K562 (cell line): ENCODE data around the gene KLHDC10. TPM values are rescaled to one million over a fixed set of nuclear protein-coding genes. Genes with fewer than 3 reads are reported as not detected.

Experiments used
- ATAC-seq: fragments of 200-7000 bp; cut with Tn5 transposase; 3 replicates; pipeline ENCODE4 v1.9.1; 2020; ENCODE audit warnings: moderate library complexity
- BruUV-seq: library from RNA; stranded (reverse); fragments of 400-500 nt; replicated peaks from 2 replicates; lab custom pipeline; 2021; lab: Mats Ljungman, UMichigan
- CTCF ChIA-PET: fragments of 300-600 bp; formaldehyde crosslinking; extraction: SDS; loops from one replicate; lab custom pipeline; 2021; ENCODE audit warnings: low intra/inter-chr PET ratio; lab: Yijun Ruan, JAX
- POLR2A ChIA-PET: fragments of 300-600, 350-650 bp; sonication (Branson Sonifier 250); formaldehyde crosslinking; extraction: SDS; loops from one replicate; lab custom pipeline; 2021; ENCODE audit warnings: antibody characterized with exemption, inconsistent platforms; lab: Yijun Ruan, JAX
- DNase-seq, 4 experiments: peaks; one replicate each; pipeline versions ENCODE4 v3.0.0 to v3.0.0-alpha.2; 2011 to 2018; ENCODE audit warnings: low spot score in 3 of 4, mixed read lengths in 3 of 4; ENCODE audit errors: extremely low read depth in 1 of 4
- FAIRE-seq: peaks from 2 replicates; lab custom pipeline; 2011; peaks lifted over from hg19 to GRCh38; lab: Jason Lieb, UNC
- H2AFZ ChIP-seq: 2 replicates; pipeline ENCODE4 v1.6.0; 2011; ENCODE audit warnings: low read depth, low read length, control low read depth, inconsistent platforms
- H3K27ac ChIP-seq: fragments of 200-600 bp; 3 replicates; pipeline ENCODE4 v1.8.0; 2011; ENCODE audit warnings: low read depth, mild to moderate bottlenecking, control low read depth, inconsistent platforms, low read length, moderate library complexity, mixed read lengths; ENCODE audit errors: extremely low read depth
- H3K27me3 ChIP-seq, 2 experiments: fragments of 300-600 bp in 1 of 2; 2 replicates in 1 of 2; 3 replicates in 1 of 2; pipeline versions ENCODE4 v1.6.0 to v1.8.0; 2011; ENCODE audit warnings: inconsistent platforms in 2 of 2, low read length in 2 of 2, mild to moderate bottlenecking in 1 of 2, mixed read lengths in 1 of 2, moderate library complexity in 1 of 2; ENCODE audit not compliant: control insufficient read depth in 2 of 2, insufficient read depth in 2 of 2
- H3K36me3 ChIP-seq: fragments of 300-600 bp; 3 replicates; pipeline ENCODE4 v1.8.0; 2011; ENCODE audit warnings: mild to moderate bottlenecking, low read length, inconsistent platforms; ENCODE audit not compliant: control insufficient read depth, insufficient read depth
- H3K4me1 ChIP-seq, 2 experiments: fragments of 200-600 bp in 1 of 2; replicated peaks in 1 of 2; 2 replicates in 1 of 2; 3 replicates in 1 of 2; pipeline versions ENCODE4 v1.5.1 to v1.8.0; 2011; ENCODE audit warnings: inconsistent platforms in 2 of 2, low read length in 2 of 2, mild to moderate bottlenecking in 1 of 2, mixed read lengths in 1 of 2, moderate library complexity in 1 of 2; ENCODE audit not compliant: control insufficient read depth in 2 of 2, insufficient read depth in 2 of 2
- H3K4me2 ChIP-seq: 2 replicates; pipeline ENCODE4 v1.6.1; 2011; ENCODE audit warnings: low read length, control low read depth, inconsistent platforms, mixed read lengths; ENCODE audit not compliant: insufficient read depth
- H3K4me3 ChIP-seq: fragments of 200-600 bp; sonication (generic), shearing (Covaris generic); 2 replicates; pipeline ENCODE4 v1.5.1; 2016; ENCODE audit warnings: control low read depth, inconsistent platforms
- H3K79me2 ChIP-seq: fragments of 200-600 bp; 3 replicates; pipeline ENCODE4 v1.8.0; 2011; ENCODE audit warnings: low read length, inconsistent platforms; ENCODE audit not compliant: control insufficient read depth, insufficient read depth
- H3K9ac ChIP-seq, 2 experiments: 2 replicates each; pipeline versions ENCODE4 v1.6.0 to v1.6.1; 2011; ENCODE audit warnings: low read depth in 2 of 2, low read length in 2 of 2, control low read depth in 1 of 2, inconsistent platforms in 1 of 2, mild to moderate bottlenecking in 1 of 2, mixed read lengths in 1 of 2; ENCODE audit not compliant: insufficient read depth in 1 of 2
- H3K9me1 ChIP-seq: one replicate; pipeline ENCODE4 v1.6.0; 2011; ENCODE audit warnings: inconsistent platforms, mild to moderate bottlenecking, low read length, moderate library complexity; ENCODE audit not compliant: control insufficient read depth, insufficient read depth
- H3K9me3 ChIP-seq: replicated peaks from 2 replicates; pipeline ENCODE4 v1.5.1; 2011; ENCODE audit warnings: low read depth, low read length, inconsistent platforms; ENCODE audit not compliant: control insufficient read depth, insufficient read depth
- H4K20me1 ChIP-seq: replicated peaks from 2 replicates; pipeline ENCODE4 v1.6.1; 2011; ENCODE audit warnings: low read length, inconsistent platforms, mixed read lengths; ENCODE audit not compliant: control insufficient read depth, insufficient read depth
- FOSL1 ChIP-seq: fragments of 200-800 bp; sonication (Bioruptor generic); conservative IDR thresholded peaks from 2 replicates; pipeline ENCODE4 v1.6.1; 2016; ENCODE audit warnings: missing genetic modification characterization, missing compliant biosample characterization
- POLR2B ChIP-seq: fragments of 450-650 bp; IDR thresholded peaks from 2 replicates; pipeline ENCODE4 v1.6.1; 2018; ENCODE audit warnings: low read depth; ENCODE audit not compliant: partially characterized antibody
- WGBS: fragments of 100-300 bp; shearing (Covaris generic); methylation state at CpG from one replicate; pipeline ENCODE4 v1.1.6; 2016; ENCODE audit warnings: low coverage, mixed read lengths; ENCODE audit not compliant: insufficient coverage; ENCODE audit errors: missing lambda C conversion rate; 5-methylcytosine and 5-hydroxymethylcytosine counted together
- in situ Hi-C: fragments of 300-500 bp; cut with MboI; formaldehyde crosslinking; loops from 4 replicates; pipeline ENCODE4 v1.15.0; 2018; ENCODE audit warnings: inconsistent platforms, mixed read lengths
- intact Hi-C: fragments of 100-400 bp; cut with micrococcal nuclease; formaldehyde crosslinking; loops from 2 replicates; pipeline ENCODE4 v1.14.2; 2022
- polyA plus RNA-seq, 8 experiments: library from polyadenylated mRNA; depleted of rRNA in 4 of 8; stranded (reverse) in 5 of 8; unstranded in 3 of 8; fragments of >200 nt; fragmentation: Nextera tagmentation in 2 of 8; fragmentation: Illumina TruSeq in 1 of 8; extraction: Ambion mirVana in 2 of 8; extraction: Trizol in 1 of 8; gene quantifications; 2 replicates each; pipeline versions ENCODE4 v1.2.1 to v1.2.3, GENCODE V29; 2011 to 2014; ENCODE audit warnings: inconsistent platforms in 1 of 8, missing spikeins in 1 of 8
- total RNA-seq, 7 experiments: library from RNA; depleted of rRNA in 6 of 7; stranded (reverse); fragments of >200 nt in 6 of 7; fragmentation: Illumina TruSeq in 2 of 7; extraction: Trizol in 2 of 7; gene quantifications; 2 replicates each; pipeline versions ENCODE4 v1.2.1 to v1.2.3, GENCODE V29; 2011 to 2021; ENCODE audit warnings: low replicate concordance in 1 of 7
- TF ChIP-seq, protein P1 (sequence below): fragments of 450-650 bp; IDR thresholded peaks from 2 replicates; pipeline ENCODE4 v1.6.1; 2016; ENCODE audit warnings: mild to moderate bottlenecking
- TF ChIP-seq, protein P2 (sequence below), 3 experiments: IDR thresholded peaks in 2 of 3; conservative IDR thresholded peaks in 1 of 3; 2 replicates each; pipeline ENCODE4 v1.5.1; 2011 to 2012; ENCODE audit warnings: low read length in 3 of 3, mild to moderate bottlenecking in 3 of 3, control low read depth in 2 of 3, improper control_type of control experiment in 1 of 3, inconsistent platforms in 1 of 3, low read depth in 1 of 3, mixed read lengths in 1 of 3, moderate library complexity in 1 of 3; ENCODE audit not compliant: insufficient read depth in 2 of 3
- TF ChIP-seq, protein P3 (sequence below): sonication (generic); formaldehyde crosslinking; IDR thresholded peaks from 2 replicates; pipeline ENCODE4 v1.8.1; 2023; ENCODE audit warnings: mild to moderate bottlenecking, missing genetic modification reagents

Gene KLHDC10
- total and polyA plus RNA-seq, 9 of the 15 experiments (the other 6 are each of a cell fraction or from before 2014, with no cell fraction given), result 9.8 to 80.5 (median 31.4) TPM

DNA sequence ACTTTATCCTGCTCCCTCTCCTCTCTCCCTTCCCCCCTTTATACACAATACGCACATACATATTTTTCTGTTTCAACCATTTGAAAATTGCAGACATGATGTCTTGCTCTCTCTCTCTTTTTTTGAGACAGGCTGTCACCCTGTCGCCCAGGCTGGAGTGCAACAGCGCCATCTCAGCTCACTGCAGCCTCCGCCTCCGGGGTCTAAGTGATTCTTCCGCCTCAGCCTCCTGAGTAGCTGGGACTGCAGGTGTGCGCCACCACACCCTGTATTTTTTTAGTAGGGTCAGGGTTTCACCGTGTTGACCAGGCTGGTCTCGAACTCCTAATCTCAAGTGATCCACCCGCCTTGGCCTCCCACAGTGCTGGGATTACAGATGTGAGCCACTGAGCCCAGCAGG is 38.5 kb downstream of the KLHDC10 start:
- Histone ChIP-seq H3K36me3 (peaks cover 5% of the 10 kb centered on the region; the same call in 2 of the 3 replicates), H3K4me2 (no peak overlapping the region), H3K4me3 (no peak overlapping the region), H3K27ac (no peak overlapping the region), H3K79me2 (peaks cover 5% of the 10 kb centered on the region; the same call in 1 of the 3 replicates), H3K27me3 (no peaks in the 10 kb centered on the region; a peak in 1 of 5 replicates), H4K20me1 (no peaks in the 10 kb centered on the region), H3K9ac (no peak overlapping the region), H3K9me3 (no peaks in the 10 kb centered on the region), H3K9me1 (no peaks in the 10 kb centered on the region), H2AFZ (no peak overlapping the region), H3K4me1 (no peaks in the 10 kb centered on the region)
- DNase-seq, result no peak
- no TSS peak for BruUV-seq
- in situ Hi-C loops (no loop called here), intact Hi-C loops (no loop called here)
- 95% methylated on average over 10 of the region's 10 CpGs for WGBS
- no peak for FAIRE-seq
- peak; percentile 19; the same call in 1 of the 3 replicates for ATAC-seq
- CTCF ChIA-PET, result no interaction called here
- POLR2A ChIA-PET, result no interaction called here
- TF ChIP-seq FOSL1 (tag), result no peak
- TF ChIP-seq, protein P1, sequence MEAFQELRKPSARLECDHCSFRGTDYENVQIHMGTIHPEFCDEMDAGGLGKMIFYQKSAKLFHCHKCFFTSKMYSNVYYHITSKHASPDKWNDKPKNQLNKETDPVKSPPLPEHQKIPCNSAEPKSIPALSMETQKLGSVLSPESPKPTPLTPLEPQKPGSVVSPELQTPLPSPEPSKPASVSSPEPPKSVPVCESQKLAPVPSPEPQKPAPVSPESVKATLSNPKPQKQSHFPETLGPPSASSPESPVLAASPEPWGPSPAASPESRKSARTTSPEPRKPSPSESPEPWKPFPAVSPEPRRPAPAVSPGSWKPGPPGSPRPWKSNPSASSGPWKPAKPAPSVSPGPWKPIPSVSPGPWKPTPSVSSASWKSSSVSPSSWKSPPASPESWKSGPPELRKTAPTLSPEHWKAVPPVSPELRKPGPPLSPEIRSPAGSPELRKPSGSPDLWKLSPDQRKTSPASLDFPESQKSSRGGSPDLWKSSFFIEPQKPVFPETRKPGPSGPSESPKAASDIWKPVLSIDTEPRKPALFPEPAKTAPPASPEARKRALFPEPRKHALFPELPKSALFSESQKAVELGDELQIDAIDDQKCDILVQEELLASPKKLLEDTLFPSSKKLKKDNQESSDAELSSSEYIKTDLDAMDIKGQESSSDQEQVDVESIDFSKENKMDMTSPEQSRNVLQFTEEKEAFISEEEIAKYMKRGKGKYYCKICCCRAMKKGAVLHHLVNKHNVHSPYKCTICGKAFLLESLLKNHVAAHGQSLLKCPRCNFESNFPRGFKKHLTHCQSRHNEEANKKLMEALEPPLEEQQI, result peak; percentile 41; the same call in 1 of the 2 replicates
- TF ChIP-seq, protein P2, sequence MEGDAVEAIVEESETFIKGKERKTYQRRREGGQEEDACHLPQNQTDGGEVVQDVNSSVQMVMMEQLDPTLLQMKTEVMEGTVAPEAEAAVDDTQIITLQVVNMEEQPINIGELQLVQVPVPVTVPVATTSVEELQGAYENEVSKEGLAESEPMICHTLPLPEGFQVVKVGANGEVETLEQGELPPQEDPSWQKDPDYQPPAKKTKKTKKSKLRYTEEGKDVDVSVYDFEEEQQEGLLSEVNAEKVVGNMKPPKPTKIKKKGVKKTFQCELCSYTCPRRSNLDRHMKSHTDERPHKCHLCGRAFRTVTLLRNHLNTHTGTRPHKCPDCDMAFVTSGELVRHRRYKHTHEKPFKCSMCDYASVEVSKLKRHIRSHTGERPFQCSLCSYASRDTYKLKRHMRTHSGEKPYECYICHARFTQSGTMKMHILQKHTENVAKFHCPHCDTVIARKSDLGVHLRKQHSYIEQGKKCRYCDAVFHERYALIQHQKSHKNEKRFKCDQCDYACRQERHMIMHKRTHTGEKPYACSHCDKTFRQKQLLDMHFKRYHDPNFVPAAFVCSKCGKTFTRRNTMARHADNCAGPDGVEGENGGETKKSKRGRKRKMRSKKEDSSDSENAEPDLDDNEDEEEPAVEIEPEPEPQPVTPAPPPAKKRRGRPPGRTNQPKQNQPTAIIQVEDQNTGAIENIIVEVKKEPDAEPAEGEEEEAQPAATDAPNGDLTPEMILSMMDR (IDR thresholded peaks at IDR 0.05 in 2 of 3, conservative IDR thresholded peaks at IDR 0.05 in 1 of 3; ENCODE audit: insufficient read depth in 2 of 3, low read depth in 1 of 3, low read length in 3 of 3), result peak in 2 of 3 experiments; percentile 0 to 14; a peak in 1 of 6 replicates
- TF ChIP-seq POLR2B, result peak; percentile 30
- TF ChIP-seq, protein P3, sequence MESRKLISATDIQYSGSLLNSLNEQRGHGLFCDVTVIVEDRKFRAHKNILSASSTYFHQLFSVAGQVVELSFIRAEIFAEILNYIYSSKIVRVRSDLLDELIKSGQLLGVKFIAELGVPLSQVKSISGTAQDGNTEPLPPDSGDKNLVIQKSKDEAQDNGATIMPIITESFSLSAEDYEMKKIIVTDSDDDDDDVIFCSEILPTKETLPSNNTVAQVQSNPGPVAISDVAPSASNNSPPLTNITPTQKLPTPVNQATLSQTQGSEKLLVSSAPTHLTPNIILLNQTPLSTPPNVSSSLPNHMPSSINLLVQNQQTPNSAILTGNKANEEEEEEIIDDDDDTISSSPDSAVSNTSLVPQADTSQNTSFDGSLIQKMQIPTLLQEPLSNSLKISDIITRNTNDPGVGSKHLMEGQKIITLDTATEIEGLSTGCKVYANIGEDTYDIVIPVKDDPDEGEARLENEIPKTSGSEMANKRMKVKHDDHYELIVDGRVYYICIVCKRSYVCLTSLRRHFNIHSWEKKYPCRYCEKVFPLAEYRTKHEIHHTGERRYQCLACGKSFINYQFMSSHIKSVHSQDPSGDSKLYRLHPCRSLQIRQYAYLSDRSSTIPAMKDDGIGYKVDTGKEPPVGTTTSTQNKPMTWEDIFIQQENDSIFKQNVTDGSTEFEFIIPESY (CRISPR knock-in tag), result peak; percentile 95
